Measurements from ENCODE around the gene ANKS1A. TPM values are rescaled to one million over a fixed set of nuclear protein-coding genes. Genes with fewer than 3 reads are reported as not detected.
A peak's percentile ranks its signal among the peaks of the same experiment; 100 is the strongest.
"Not testable (repeated sequence)": the region's sequence is repeated elsewhere in the genome, so short reads cannot be mapped to it uniquely, and the experiment has no call there.

ANKS1A gene
- total RNA-seq, 4 donors from 2014 or later = 25.7 to 49.7 (median 28.1) TPM

GRCh38 chr6:34884996-34885395 lies 4.1 kb upstream of the ANKS1A start:
- TF ChIP-seq, protein P1, sequence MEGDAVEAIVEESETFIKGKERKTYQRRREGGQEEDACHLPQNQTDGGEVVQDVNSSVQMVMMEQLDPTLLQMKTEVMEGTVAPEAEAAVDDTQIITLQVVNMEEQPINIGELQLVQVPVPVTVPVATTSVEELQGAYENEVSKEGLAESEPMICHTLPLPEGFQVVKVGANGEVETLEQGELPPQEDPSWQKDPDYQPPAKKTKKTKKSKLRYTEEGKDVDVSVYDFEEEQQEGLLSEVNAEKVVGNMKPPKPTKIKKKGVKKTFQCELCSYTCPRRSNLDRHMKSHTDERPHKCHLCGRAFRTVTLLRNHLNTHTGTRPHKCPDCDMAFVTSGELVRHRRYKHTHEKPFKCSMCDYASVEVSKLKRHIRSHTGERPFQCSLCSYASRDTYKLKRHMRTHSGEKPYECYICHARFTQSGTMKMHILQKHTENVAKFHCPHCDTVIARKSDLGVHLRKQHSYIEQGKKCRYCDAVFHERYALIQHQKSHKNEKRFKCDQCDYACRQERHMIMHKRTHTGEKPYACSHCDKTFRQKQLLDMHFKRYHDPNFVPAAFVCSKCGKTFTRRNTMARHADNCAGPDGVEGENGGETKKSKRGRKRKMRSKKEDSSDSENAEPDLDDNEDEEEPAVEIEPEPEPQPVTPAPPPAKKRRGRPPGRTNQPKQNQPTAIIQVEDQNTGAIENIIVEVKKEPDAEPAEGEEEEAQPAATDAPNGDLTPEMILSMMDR (IDR thresholded peaks at IDR 0.05) = no peak
- no peak for DNase-seq (ENCODE audit: low spot score)
- no peak for ATAC-seq (ENCODE audit: low FRiP score)

- ATAC-seq (ENCODE audit: low FRiP score); DNase-seq (ENCODE audit: low spot score): not testable (repeated sequence)
These were observed 3.2 kb upstream of the ANKS1A start for GRCh38 chr6:34885837-34886236.

- DNase-seq (ENCODE audit: low spot score) = peak; percentile 89
- ATAC-seq (ENCODE audit: low FRiP score) = peak; percentile 91
- TF ChIP-seq, protein P1 (IDR thresholded peaks at IDR 0.05) = no peak
These were observed 1.1 kb upstream of the ANKS1A start, which contains the start of gene TAF11 for GRCh38 chr6:34887753-34888513. TAF11 (minus strand) TSS chr6:34888042; CDS start chr6:34887957, 85 bp downstream.

GRCh38 chr6:34888514-34888856 lies 570 bp upstream of the ANKS1A start:
- ATAC-seq (ENCODE audit: low FRiP score) (no peak), DNase-seq (ENCODE audit: low spot score) (no peak)
- TF ChIP-seq, protein P1 (IDR thresholded peaks at IDR 0.05) = no peak

GRCh38 chr6:34890533-34890925 lies 1.5 kb downstream of the ANKS1A start:
- TF ChIP-seq, protein P1 (IDR thresholded peaks at IDR 0.05) = no peak
- no peak for ATAC-seq (ENCODE audit: low FRiP score)
- no peak for DNase-seq (ENCODE audit: low spot score)

DNA sequence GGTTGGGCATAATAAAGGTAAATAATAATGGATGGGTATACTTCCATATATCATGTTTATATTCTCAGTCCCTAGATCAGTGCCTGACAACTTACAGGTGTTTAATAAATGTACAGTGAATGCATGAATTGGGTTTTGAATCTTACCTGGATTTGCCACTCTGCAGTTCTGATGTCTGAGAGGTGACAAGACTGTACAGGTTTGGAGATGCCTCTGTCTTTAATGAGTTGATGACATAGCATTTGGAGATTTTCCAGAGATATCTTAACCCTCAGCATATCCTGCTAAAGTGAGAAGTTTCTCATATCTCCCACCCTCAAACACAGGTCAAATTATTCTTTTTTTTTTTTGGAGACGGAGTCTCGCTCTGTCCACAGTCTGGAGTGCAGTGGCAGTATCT lies 2.2 kb downstream of the ANKS1A start:
- no peak for ATAC-seq (ENCODE audit: low FRiP score)
- TF ChIP-seq, protein P1 (IDR thresholded peaks at IDR 0.05) = no peak
- no peak for DNase-seq (ENCODE audit: low spot score)

- ATAC-seq (ENCODE audit: low FRiP score) (no peak), DNase-seq (ENCODE audit: low spot score) (no peak)
- TF ChIP-seq, protein P1 (IDR thresholded peaks at IDR 0.05) = no peak
These were observed 5.6 kb downstream of the ANKS1A start for GRCh38 chr6:34894693-34895092.
